LHCN-M2 (cell line): ENCODE results near the gene TRAM2. TPM values are rescaled to one million over a fixed set of nuclear protein-coding genes. Genes with fewer than 3 reads are reported as not detected.

Experiments
- DNase-seq: peaks from one replicate; pipeline ENCODE4 v3.0.0-alpha.2; 2012; ENCODE audit warnings: low read depth
- total RNA-seq: library from RNA; depleted of rRNA; stranded (reverse); fragments of >200 nt; gene quantifications from 2 replicates; pipeline ENCODE4 v1.2.3, GENCODE V29; 2014

Gene TRAM2
- total RNA-seq, 1 experiment from 2014 or later = 124 TPM

DNA sequence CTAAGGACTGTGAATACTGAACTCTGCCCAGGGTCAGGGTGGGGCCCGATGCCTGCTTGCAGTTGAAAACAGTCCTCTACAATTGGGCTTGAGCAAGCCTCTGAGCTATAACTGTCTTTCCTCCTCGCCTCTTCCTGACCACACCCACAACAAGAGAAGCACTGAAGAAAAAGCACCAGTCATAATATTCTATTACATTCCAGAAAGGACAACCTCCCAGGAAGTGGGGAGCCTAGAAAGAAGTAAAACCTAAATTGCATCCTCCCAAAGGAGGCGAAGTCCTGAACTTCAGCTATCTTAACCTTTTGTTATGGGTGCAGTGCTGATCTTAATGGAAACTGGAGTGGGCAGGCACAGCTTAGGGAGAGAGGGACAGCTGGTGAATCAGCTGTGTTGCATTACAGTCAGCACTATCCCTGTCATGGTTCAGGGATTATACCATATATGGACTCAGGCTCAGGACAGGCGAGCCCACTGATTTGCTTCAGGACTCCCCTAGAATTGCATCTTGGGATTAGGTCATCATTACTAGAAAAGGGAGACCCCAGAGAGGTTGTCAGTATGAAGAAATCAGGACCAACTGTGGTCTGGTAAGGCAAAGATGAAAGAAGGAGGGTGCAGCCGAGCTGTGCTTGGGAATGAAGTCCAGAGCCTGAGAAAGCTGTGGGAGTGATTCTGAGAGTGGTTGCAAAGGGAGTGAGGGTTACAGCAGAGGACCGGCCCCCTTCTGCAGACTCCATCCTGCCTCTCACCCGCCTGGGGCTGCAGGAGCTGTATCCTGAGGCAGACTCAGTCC is 18.3 kb upstream of the TRAM2 start:
- peak; percentile 95 for DNase-seq

DNA sequence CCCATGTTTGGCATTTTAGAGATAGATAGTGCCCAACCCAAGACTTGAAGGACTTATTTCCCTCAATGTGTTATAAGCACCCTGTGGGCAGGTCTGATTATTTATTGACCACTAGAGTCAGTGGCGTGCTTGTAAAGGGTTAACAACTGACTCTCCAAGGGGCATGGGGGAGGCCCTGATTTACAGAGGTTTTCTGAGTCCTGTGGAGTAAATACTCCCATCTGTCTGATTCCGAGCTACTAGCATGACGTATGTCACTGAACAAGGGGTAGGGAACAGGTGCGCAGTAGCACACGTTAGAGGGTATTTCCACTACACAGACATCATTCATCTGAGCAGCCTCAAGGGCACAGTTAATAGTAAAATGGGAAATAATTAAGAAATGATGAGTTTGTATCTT is 17.4 kb upstream of the TRAM2 start:
- no peak for DNase-seq

DNA sequence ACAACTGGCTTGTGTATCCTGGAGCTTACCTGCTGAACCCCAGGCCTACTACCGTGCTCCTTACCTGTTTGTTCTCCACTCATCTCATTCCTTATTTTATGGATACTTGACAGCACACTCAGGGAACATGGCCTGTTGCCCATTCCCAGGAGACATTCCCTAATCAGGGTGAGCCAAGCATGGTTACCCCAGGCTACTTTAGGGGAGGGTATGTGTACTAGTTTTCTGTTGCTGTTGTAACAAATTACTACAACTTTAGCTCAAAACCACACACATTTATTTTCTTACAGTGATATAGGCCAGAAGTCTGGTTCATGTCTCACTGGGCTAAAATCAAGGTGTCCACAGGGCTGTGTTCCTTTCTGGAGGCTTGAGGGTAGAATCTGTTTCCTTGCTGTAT is 15.0 kb upstream of the TRAM2 start:
- DNase-seq = no peak

DNA sequence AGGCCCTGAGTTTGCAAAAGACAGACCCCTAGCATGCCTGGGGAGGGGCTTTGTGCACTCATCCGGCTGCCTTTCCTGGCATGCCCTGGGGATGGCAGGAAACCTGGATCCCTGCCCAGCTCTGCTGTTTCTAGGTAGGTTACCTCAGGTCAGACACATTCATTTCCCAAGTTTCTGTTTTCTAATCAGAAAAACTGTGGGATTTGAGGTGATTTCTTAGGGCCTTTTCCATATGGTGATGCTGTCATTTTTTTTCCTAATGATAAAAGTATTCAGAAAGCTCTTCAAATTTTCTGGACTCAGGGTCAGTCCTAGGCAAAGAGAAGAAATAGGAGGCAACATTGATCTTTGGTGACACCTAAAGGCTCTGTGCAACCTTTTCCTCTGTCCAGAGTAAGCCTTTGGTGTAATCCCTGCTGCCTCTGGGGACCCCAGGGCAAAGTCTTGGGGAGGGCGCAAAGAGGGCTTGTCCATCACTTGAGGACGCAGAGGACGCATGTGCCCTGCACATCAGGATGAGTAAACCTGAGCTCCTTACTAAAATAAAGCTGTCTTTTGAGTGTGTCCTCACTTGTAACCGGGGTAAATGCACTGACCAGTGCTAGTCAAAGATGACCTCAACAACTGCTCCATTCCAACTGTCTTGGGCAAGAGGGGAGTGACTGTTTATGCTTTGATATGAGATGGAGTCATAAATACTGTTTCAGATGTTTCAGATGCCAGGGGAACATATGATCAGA is 13.5 kb upstream of the TRAM2 start:
- peak; percentile 73 for DNase-seq

GRCh38 chr6:52588710-52589091 is 11.8 kb upstream of the TRAM2 start:
- DNase-seq = no peak

DNA sequence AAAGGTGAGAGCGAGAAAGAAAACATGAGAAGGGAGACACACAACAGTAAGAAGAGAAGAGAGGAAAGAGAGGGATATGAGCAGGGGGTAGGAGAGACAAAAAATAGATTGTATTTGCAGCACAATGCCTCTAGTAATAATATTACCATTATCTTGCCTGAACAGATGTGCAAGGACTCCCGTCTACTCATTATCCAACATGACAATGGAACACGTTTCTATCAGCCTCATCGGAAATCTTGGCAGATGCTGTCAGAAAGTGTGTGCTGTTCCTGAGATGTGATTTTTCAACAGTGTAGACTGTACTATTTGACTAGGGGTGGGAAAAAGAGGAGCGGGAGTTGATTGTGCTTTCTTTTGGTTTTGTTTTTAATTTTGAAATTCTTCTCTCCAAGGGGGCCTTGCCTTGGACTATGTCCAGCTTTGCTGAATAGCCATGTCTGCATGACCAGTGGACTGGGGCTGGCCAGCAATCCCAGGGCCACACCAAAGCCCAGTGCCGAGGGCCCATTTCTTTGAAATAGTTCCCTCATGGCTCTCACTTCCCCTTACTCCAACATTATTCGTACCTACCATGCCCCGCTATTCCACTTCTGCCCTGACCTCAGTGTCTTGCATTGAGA is 11.3 kb upstream of the TRAM2 start:
- no peak for DNase-seq

DNA sequence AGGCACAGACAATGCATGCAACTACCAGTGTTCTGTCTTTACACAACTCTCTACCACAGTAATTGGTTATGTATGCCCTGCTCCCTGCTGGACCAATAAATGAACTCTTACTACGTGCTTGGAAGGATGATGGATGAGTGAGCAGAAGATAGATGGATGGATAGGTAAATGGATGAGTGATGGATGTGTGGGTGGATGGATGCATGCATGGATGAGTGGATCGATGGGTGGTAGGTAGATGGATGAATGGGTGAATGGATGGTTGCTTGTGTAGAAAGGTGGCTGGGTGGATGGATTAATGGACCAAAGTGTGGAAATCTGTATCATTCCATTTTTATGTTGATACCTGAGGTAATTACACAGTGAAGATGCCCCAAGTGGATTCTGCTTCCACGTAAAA is 10.1 kb upstream of the TRAM2 start:
- DNase-seq = no peak

GRCh38 chr6:52584203-52584602 is 7.3 kb upstream of the TRAM2 start:
- no peak for DNase-seq

DNA sequence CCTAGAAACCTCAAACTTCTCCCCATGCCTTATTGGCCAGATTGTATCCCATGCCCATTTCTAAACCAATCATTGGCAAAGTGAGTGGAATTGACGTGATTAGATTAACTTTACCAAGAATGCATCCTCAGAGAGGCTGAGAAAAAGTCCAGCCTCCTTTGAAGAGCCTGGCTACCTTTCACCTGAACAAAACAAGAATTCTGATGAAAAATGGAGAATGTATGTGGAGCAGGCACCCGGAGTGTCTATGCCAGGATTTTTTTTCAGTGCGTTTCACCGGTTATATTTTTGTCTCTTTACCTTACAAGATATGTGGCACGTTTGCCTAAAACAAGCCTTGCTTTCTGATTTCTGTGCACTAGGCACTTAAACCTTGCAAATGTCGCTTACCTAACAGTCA is 6.1 kb upstream of the TRAM2 start:
- DNase-seq = no peak

DNA sequence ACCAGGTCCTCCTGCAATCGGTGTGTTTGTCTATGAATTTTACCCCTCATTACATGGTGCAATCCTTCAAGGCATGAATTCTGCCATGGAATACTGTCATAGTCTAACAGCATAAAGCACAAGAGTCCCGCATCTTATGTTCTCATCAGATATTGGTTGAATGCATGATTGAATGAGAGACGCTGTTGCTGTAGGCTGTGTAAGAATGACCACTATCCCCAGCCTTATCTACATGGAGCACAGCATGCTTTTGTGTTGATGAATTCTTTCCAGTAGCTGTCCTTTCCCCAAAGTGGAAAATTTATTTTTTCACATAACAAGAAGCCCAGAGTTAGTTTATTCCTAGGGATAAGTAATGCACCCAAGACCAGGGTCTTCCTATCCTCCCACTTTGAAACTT is 5.6 kb upstream of the TRAM2 start:
- no peak for DNase-seq

DNA sequence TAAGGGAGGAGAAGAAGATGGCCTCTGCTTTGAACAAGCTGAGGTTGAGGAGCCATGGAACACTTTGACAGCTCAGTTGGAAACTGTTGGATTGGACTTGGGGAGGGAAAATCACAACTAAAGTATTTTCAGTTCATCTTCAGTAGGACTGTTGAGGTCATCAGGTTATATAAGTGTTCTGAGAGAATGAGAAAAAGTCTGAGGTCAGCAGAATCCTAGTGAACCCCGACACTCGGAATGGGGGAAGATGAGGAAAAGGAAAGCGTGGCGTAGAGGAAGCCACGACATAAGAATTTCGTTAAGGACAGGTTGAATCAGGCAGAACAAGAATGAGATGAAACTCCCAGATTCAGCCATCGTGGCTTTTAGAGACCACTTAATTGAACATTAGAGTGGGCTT is 4.0 kb upstream of the TRAM2 start:
- DNase-seq = no peak

GRCh38 chr6:52579006-52579660 is 2.3 kb upstream of the TRAM2 start:
- DNase-seq = no peak

- no peak for DNase-seq
Measured at GRCh38 chr6:52577778-52578463, 1.1 kb upstream of the TRAM2 start.

DNA sequence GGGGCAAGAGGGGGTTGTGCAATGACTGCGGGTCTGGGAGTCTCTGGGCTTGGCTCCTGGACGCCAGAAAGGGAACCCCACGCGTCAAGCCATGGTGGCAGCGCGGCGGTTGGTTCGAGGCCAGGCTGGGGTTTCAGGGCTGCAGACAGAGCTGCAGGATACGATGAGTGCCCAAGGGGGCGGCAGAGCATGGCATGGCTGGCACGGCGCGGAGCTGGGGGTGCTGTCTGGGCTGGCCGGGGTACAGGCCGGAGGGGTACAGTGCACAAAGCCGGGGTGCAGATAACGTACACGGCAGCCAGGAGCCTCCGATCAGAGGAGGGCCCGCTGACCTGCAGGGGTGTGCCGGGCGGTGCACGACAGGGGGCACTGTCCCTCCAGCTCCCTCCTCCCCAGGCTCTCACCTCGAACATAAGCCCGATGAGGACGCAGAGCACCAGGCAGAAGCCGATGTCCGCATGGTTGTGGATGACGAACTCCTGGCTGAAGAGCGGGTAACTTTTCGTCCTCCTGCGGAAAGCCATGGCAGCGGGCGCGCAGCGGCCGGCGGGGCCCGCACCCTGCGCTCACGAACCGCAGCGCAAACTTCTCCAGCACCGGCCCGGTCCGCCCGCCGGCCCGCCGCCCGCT is 353 bp downstream of the TRAM2 start:
- DNase-seq = peak; percentile 86

GRCh38 chr6:52576054-52576391 is 837 bp downstream of the TRAM2 start:
- no peak for DNase-seq

DNA sequence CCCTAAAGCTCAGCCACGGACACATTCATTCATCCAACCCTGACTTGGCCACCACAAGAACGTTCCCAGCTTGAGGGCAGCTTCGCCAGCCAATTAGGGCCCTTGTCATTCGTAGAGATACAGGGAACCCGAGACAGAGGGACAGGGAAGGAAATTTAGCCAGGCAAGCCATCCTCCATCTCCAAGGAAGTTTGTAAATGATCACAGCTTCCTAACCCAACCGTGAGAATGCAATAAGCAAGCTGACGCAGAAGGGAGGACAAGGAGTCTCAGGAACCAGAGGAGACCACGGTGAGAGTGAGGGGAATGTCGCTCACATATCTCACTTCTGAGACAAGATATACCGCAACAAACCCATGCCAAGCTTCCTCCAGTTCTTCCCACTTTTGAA is 1.4 kb downstream of the TRAM2 start:
- no peak for DNase-seq

- DNase-seq = peak; percentile 83
Measured at GRCh38 chr6:52574709-52575501, 2.0 kb downstream of the TRAM2 start.

DNA sequence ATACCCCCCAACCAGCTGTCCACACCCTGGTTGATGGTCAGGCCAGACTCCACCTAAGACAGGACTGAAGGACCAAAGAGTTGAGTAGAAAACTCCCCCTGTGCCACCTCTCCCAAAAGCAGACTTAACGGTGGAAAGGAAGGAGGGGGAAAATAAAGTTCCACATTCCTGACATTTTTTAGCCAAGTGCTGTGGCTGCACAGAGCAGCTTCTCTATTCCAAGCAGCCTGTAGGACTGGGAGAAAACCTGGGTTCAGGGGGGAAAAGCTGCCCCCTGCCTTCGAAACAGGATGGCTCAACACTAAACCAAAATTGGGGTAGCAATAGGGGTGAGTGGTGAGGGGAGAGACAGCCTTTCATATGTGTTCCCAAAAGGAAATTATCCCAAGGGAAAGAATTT is 3.6 kb downstream of the TRAM2 start:
- DNase-seq = peak; percentile 62

- DNase-seq = no peak
Measured at GRCh38 chr6:52572536-52572935, 4.3 kb downstream of the TRAM2 start.

- peak; percentile 92 for DNase-seq
Measured at GRCh38 chr6:52571099-52571755, 5.6 kb downstream of the TRAM2 start.
